ENCODE measurements around the gene TMEM101.
A peak's percentile ranks its signal among the peaks of the same experiment; 100 is the strongest.
"Not testable (repeated sequence)": the region's sequence is repeated elsewhere in the genome, so short reads cannot be mapped to it uniquely, and the experiment has no call there.

The TMEM101 gene

GRCh38 chr17:44014437-44015172 lies at the start of gene TMEM101:
TSS of gene TMEM101 (minus strand) at chr17:44014963. CDS start at chr17:44014952, 11 bp downstream.
- peak; percentile 87 for DNase-seq

GRCh38 chr17:44063704-44064639 lies 49.2 kb upstream of the TMEM101 start:
- no peak for DNase-seq

- no peak for DNase-seq
These were observed 48.1 kb upstream of the TMEM101 start for GRCh38 chr17:44062871-44063270.

- no peak for DNase-seq
These were observed 46.7 kb upstream of the TMEM101 start for GRCh38 chr17:44061446-44061845.

GRCh38 chr17:44059101-44059892 lies 44.5 kb upstream of the TMEM101 start:
- no peak for DNase-seq

GRCh38 chr17:44053125-44053872 lies 38.5 kb upstream of the TMEM101 start:
- no peak for DNase-seq

GRCh38 chr17:44049294-44050060 lies 34.7 kb upstream of the TMEM101 start:
- DNase-seq = no peak

- not testable (repeated sequence) for DNase-seq
These were observed 32.1 kb upstream of the TMEM101 start for GRCh38 chr17:44046893-44047292.

- no peak for DNase-seq
These were observed 30.7 kb upstream of the TMEM101 start for GRCh38 chr17:44045486-44045885.

- no peak for DNase-seq
These were observed 29.3 kb upstream of the TMEM101 start for GRCh38 chr17:44044071-44044470.

- DNase-seq = no peak
These were observed 28.5 kb upstream of the TMEM101 start for GRCh38 chr17:44043272-44043696.

- DNase-seq = no peak
These were observed 25.3 kb upstream of the TMEM101 start for GRCh38 chr17:44039829-44040635.

GRCh38 chr17:44038604-44039011 lies 23.8 kb upstream of the TMEM101 start:
- DNase-seq = no peak

GRCh38 chr17:44037471-44037870 lies 22.7 kb upstream of the TMEM101 start:
- no peak for DNase-seq

- DNase-seq = not testable (repeated sequence)
These were observed 19.9 kb upstream of the TMEM101 start for GRCh38 chr17:44034688-44035087.

GRCh38 chr17:44033861-44034408 lies 19.2 kb upstream of the TMEM101 start:
- no peak for DNase-seq

GRCh38 chr17:44030482-44030881 lies 15.7 kb upstream of the TMEM101 start:
- no peak for DNase-seq

- DNase-seq = no peak
These were observed 15.0 kb upstream of the TMEM101 start for GRCh38 chr17:44029736-44030135.

- DNase-seq = no peak
These were observed 10.1 kb upstream of the TMEM101 start for GRCh38 chr17:44024853-44025252.

GRCh38 chr17:44024271-44024663 lies 9.5 kb upstream of the TMEM101 start:
- DNase-seq = no peak
